Karpas-422 (cell line): ENCODE measurements around the gene ACAD9. TPM values are rescaled to one million over a fixed set of nuclear protein-coding genes. Genes with fewer than 3 reads are reported as not detected.

ENCODE experiments used
- DNase-seq: peaks from one replicate; pipeline ENCODE4 v3.0.0-alpha.2; 2015
- H2AFZ ChIP-seq: fragments of 200-600 bp; sonication (generic); 2 replicates; pipeline ENCODE4 v1.6.1; 2014; ENCODE audit warnings: antibody characterized with exemption, low read length, mixed read lengths
- H3K27ac ChIP-seq: fragments of 200-600 bp; sonication (generic); 2 replicates; pipeline ENCODE4 v1.5.1; 2014; ENCODE audit warnings: mild to moderate bottlenecking, low read length, moderate library complexity
- H3K27me3 ChIP-seq: fragments of 200-600 bp; sonication (generic); 2 replicates; pipeline ENCODE4 v1.6.1; 2014; ENCODE audit warnings: low read length, mixed read lengths
- H3K36me3 ChIP-seq: fragments of 200-600 bp; sonication (generic); 2 replicates; pipeline ENCODE4 v1.6.1; 2014; ENCODE audit warnings: low read length, mixed read lengths; ENCODE audit not compliant: insufficient read depth
- H3K4me1 ChIP-seq: fragments of 200-600 bp; sonication (generic); 2 replicates; pipeline ENCODE4 v1.6.1; 2014; ENCODE audit warnings: mild to moderate bottlenecking, low read length, mixed read lengths
- H3K4me2 ChIP-seq: fragments of 200-600 bp; sonication (generic); 2 replicates; pipeline ENCODE4 v1.6.1; 2014; ENCODE audit warnings: low read length, low read depth, mild to moderate bottlenecking; ENCODE audit not compliant: poor library complexity, severe bottlenecking
- H3K4me3 ChIP-seq: fragments of 200-600 bp; sonication (generic); 2 replicates; pipeline ENCODE4 v1.5.1; 2014; ENCODE audit warnings: mild to moderate bottlenecking, antibody characterized with exemption, low read length, mixed read lengths
- H3K79me2 ChIP-seq: fragments of 200-600 bp; sonication (generic); 2 replicates; pipeline ENCODE4 v1.6.1; 2014; ENCODE audit warnings: mild to moderate bottlenecking, low read length, mixed read lengths
- H3K9ac ChIP-seq: fragments of 200-600 bp; sonication (generic); 2 replicates; pipeline ENCODE4 v1.6.0; 2014; ENCODE audit warnings: low read length
- H3K9me2 ChIP-seq: fragments of 200-600 bp; sonication (generic), shearing (Covaris generic); replicated peaks from 2 replicates; pipeline ENCODE4 v1.6.0; 2014; ENCODE audit warnings: mild to moderate bottlenecking, low read length, moderate library complexity; ENCODE audit not compliant: insufficient read depth
- H3K9me3 ChIP-seq: fragments of 300-700, 200-600 bp; sonication (generic); 2 replicates; pipeline ENCODE4 v1.6.1; 2014; ENCODE audit warnings: low read length, mixed read lengths
- H4K20me1 ChIP-seq: fragments of 200-600 bp; sonication (generic); 2 replicates; pipeline ENCODE4 v1.6.1; 2014; ENCODE audit warnings: mild to moderate bottlenecking, antibody characterized with exemption, low read length, low read depth; ENCODE audit not compliant: insufficient read depth
- total RNA-seq: library from RNA; depleted of rRNA; stranded (reverse); fragments of >200 nt; shearing (Covaris generic); gene quantifications from 2 replicates; pipeline ENCODE4 v1.2.3, GENCODE V29; 2014; ENCODE audit warnings: low replicate concordance

Gene ACAD9
- total RNA-seq, 1 experiment from 2014 or later: 27.5 TPM

GRCh38 chr3:128853826-128854225, 25.6 kb upstream of the ACAD9 start:
- Histone ChIP-seq H3K4me3 (no peak overlapping the region), H3K9ac (no peak overlapping the region), H3K36me3 (no peaks in the 10 kb centered on the region), H3K4me2 (no peak overlapping the region), H3K27me3 (no peaks in the 10 kb centered on the region), H3K79me2 (no peaks in the 10 kb centered on the region), H3K9me2 (no peaks in the 10 kb centered on the region), H2AFZ (no peak overlapping the region), H3K9me3 (peaks cover 19% of the 10 kb centered on the region), H4K20me1 (no peaks in the 10 kb centered on the region), H3K4me1 (no peaks in the 10 kb centered on the region), H3K27ac (no peak overlapping the region)
- no peak for DNase-seq

GRCh38 chr3:128854475-128854874, 24.9 kb upstream of the ACAD9 start:
- Histone ChIP-seq H3K79me2 (no peaks in the 10 kb centered on the region), H3K27me3 (no peaks in the 10 kb centered on the region), H3K4me2 (no peak overlapping the region), H3K9me2 (no peaks in the 10 kb centered on the region), H3K27ac (no peak overlapping the region), H2AFZ (no peak overlapping the region), H4K20me1 (no peaks in the 10 kb centered on the region), H3K4me3 (no peak overlapping the region), H3K4me1 (no peaks in the 10 kb centered on the region), H3K36me3 (no peaks in the 10 kb centered on the region), H3K9ac (no peak overlapping the region), H3K9me3 (peaks cover 24% of the 10 kb centered on the region)
- no peak for DNase-seq

- Histone ChIP-seq H2AFZ (no peak overlapping the region), H3K9ac (no peak overlapping the region), H3K27me3 (no peaks in the 10 kb centered on the region), H3K36me3 (no peaks in the 10 kb centered on the region), H3K4me3 (no peak overlapping the region), H3K4me1 (no peaks in the 10 kb centered on the region), H3K9me2 (no peaks in the 10 kb centered on the region), H4K20me1 (no peaks in the 10 kb centered on the region), H3K79me2 (no peaks in the 10 kb centered on the region), H3K9me3 (peaks cover 34% of the 10 kb centered on the region), H3K27ac (no peak overlapping the region), H3K4me2 (no peak overlapping the region)
- no peak for DNase-seq
Measured at GRCh38 chr3:128855569-128855968, 23.9 kb upstream of the ACAD9 start.

- Histone ChIP-seq H2AFZ (no peak overlapping the region), H3K27ac (no peak overlapping the region), H3K9me3 (peaks cover 35% of the 10 kb centered on the region), H3K9ac (no peak overlapping the region), H3K9me2 (no peaks in the 10 kb centered on the region), H3K4me1 (no peaks in the 10 kb centered on the region), H3K4me3 (no peak overlapping the region), H3K79me2 (no peaks in the 10 kb centered on the region), H3K27me3 (no peaks in the 10 kb centered on the region), H3K4me2 (no peak overlapping the region), H4K20me1 (no peaks in the 10 kb centered on the region), H3K36me3 (no peaks in the 10 kb centered on the region)
- DNase-seq: no peak
Measured at GRCh38 chr3:128858167-128858566, 21.3 kb upstream of the ACAD9 start.

- no peak for DNase-seq
- no peak overlapping the region for H3K27ac ChIP-seq
- H3K36me3 ChIP-seq: no peaks in the 10 kb centered on the region
- no peak overlapping the region for H3K4me2 ChIP-seq
- no peaks in the 10 kb centered on the region for H3K27me3 ChIP-seq
- peaks cover 28% of the 10 kb centered on the region for H3K9me3 ChIP-seq
- H2AFZ ChIP-seq: no peak overlapping the region
- H3K9ac ChIP-seq: no peak overlapping the region
- H3K9me2 ChIP-seq: no peaks in the 10 kb centered on the region
- no peaks in the 10 kb centered on the region for H3K79me2 ChIP-seq
- H3K4me1 ChIP-seq: no peaks in the 10 kb centered on the region
- no peaks in the 10 kb centered on the region for H4K20me1 ChIP-seq
- no peak overlapping the region for H3K4me3 ChIP-seq
Measured at GRCh38 chr3:128859630-128860029, 19.8 kb upstream of the ACAD9 start.

- no peak overlapping the region for H2AFZ ChIP-seq
- no peak overlapping the region for H3K4me2 ChIP-seq
- no peak overlapping the region for H3K27ac ChIP-seq
- H3K27me3 ChIP-seq: no peaks in the 10 kb centered on the region
- H3K9me3 ChIP-seq: peaks cover 21% of the 10 kb centered on the region
- H3K4me3 ChIP-seq: no peak overlapping the region
- no peaks in the 10 kb centered on the region for H3K79me2 ChIP-seq
- no peak for DNase-seq
- no peaks in the 10 kb centered on the region for H3K36me3 ChIP-seq
- no peaks in the 10 kb centered on the region for H4K20me1 ChIP-seq
- H3K4me1 ChIP-seq: no peaks in the 10 kb centered on the region
- no peaks in the 10 kb centered on the region for H3K9me2 ChIP-seq
- H3K9ac ChIP-seq: no peak overlapping the region
Measured at GRCh38 chr3:128861491-128861890, 17.9 kb upstream of the ACAD9 start.

- H3K4me1 ChIP-seq: no peaks in the 10 kb centered on the region
- no peaks in the 10 kb centered on the region for H3K79me2 ChIP-seq
- peak; percentile 53 for DNase-seq
- peaks cover 17% of the 10 kb centered on the region for H3K9me3 ChIP-seq
- H3K27ac ChIP-seq: no peak overlapping the region
- no peaks in the 10 kb centered on the region for H3K9me2 ChIP-seq
- H2AFZ ChIP-seq: no peak overlapping the region
- no peak overlapping the region for H3K9ac ChIP-seq
- no peaks in the 10 kb centered on the region for H4K20me1 ChIP-seq
- H3K27me3 ChIP-seq: no peaks in the 10 kb centered on the region
- H3K36me3 ChIP-seq: no peaks in the 10 kb centered on the region
- no peak overlapping the region for H3K4me3 ChIP-seq
- H3K4me2 ChIP-seq: no peak overlapping the region
Measured at GRCh38 chr3:128863560-128863959, 15.9 kb upstream of the ACAD9 start.

- H3K27me3 ChIP-seq: no peaks in the 10 kb centered on the region
- no peaks in the 10 kb centered on the region for H3K79me2 ChIP-seq
- no peak overlapping the region for H3K4me3 ChIP-seq
- H2AFZ ChIP-seq: no peak overlapping the region
- H3K4me2 ChIP-seq: no peak overlapping the region
- H3K27ac ChIP-seq: no peak overlapping the region
- H4K20me1 ChIP-seq: no peaks in the 10 kb centered on the region
- H3K9ac ChIP-seq: no peak overlapping the region
- no peaks in the 10 kb centered on the region for H3K36me3 ChIP-seq
- no peaks in the 10 kb centered on the region for H3K4me1 ChIP-seq
- H3K9me2 ChIP-seq: no peaks in the 10 kb centered on the region
- peaks cover 12% of the 10 kb centered on the region for H3K9me3 ChIP-seq
- DNase-seq: no peak
Measured at GRCh38 chr3:128864351-128864811, 15.0 kb upstream of the ACAD9 start.
